Stimulated activated CD4-positive, alpha-beta T cell treated with anti-CD3 and anti-CD28 coated beads, Interleukin-15, amount 100 ng/mL, for 24 hours (primary cell): ENCODE measurements around the gene ZMIZ2.
"Not testable (repeated sequence)": the region's sequence is repeated elsewhere in the genome, so short reads cannot be mapped to it uniquely, and the experiment has no call there.

Source experiments
- DNase-seq: peaks from one replicate; pipeline ENCODE4 v3.0.0-alpha.2; 2020

Gene ZMIZ2

GRCh38 chr7:44775383-44776107 is 26.9 kb downstream of the ZMIZ2 start:
- no peak for DNase-seq

GRCh38 chr7:44776211-44776610 is 27.6 kb downstream of the ZMIZ2 start:
- no peak for DNase-seq

- no peak for DNase-seq
Observed at GRCh38 chr7:44782460-44782859, 33.8 kb downstream of the ZMIZ2 start.

GRCh38 chr7:44783407-44783806 is 34.8 kb downstream of the ZMIZ2 start:
- no peak for DNase-seq

GRCh38 chr7:44784364-44784763 is 35.7 kb downstream of the ZMIZ2 start:
- no peak for DNase-seq

- not testable (repeated sequence) for DNase-seq
Observed at GRCh38 chr7:44785218-44785617, 36.6 kb downstream of the ZMIZ2 start.

GRCh38 chr7:44787041-44787440 is 38.4 kb downstream of the ZMIZ2 start:
- DNase-seq: no peak

GRCh38 chr7:44787762-44788161 is 39.1 kb downstream of the ZMIZ2 start:
- DNase-seq: no peak

GRCh38 chr7:44789990-44790389 is 41.3 kb downstream of the ZMIZ2 start:
- no peak for DNase-seq

- no peak for DNase-seq
Observed at GRCh38 chr7:44791278-44792219, 42.9 kb downstream of the ZMIZ2 start.

- no peak for DNase-seq
Observed at GRCh38 chr7:44793919-44794318, 45.3 kb downstream of the ZMIZ2 start.

- no peak for DNase-seq
Observed at GRCh38 chr7:44794331-44794730, 45.7 kb downstream of the ZMIZ2 start.

- DNase-seq: no peak
Observed at GRCh38 chr7:44796034-44796503, 47.4 kb downstream of the ZMIZ2 start.

GRCh38 chr7:44796504-44797328 is 48.1 kb downstream of the ZMIZ2 start, which contains the start of gene PPIA:
Gene PPIA (plus strand): TSS chr7:44796681. CDS start chr7:44796725, 44 bp downstream.
- DNase-seq: peak; percentile 99

- DNase-seq: peak; percentile 89
Observed at GRCh38 chr7:44797329-44798258, 48.9 kb downstream of the ZMIZ2 start.

- DNase-seq: no peak
Observed at GRCh38 chr7:44798649-44799305, 50.1 kb downstream of the ZMIZ2 start.

- no peak for DNase-seq
Observed at GRCh38 chr7:44799939-44800338, 51.3 kb downstream of the ZMIZ2 start.

- peak; percentile 12 for DNase-seq
Observed at GRCh38 chr7:44801890-44802289, 53.2 kb downstream of the ZMIZ2 start.

- no peak for DNase-seq
Observed at GRCh38 chr7:44802418-44803025, 53.9 kb downstream of the ZMIZ2 start.

GRCh38 chr7:44803828-44804519 is 55.3 kb downstream of the ZMIZ2 start:
- peak; percentile 37 for DNase-seq
